Gastroesophageal sphincter (tissue), 4 donors: ENCODE results near the gene SLC18A3. TPM values are rescaled to one million over a fixed set of nuclear protein-coding genes. Genes with fewer than 3 reads are reported as not detected.

Source experiments
- ATAC-seq: fragments of 150-250 bp; one replicate; pipeline ENCODE4 v1.9.1; 2016; ENCODE audit warnings: mild to moderate bottlenecking, moderate library complexity
- H3K27ac ChIP-seq, 4 donors: fragments of 200-600 bp; sonication (generic) in 3 of 4; 1 replicate in 3 of 4; 2 replicates in 1 of 4; pipeline ENCODE4 v1.5.1; 2016 to 2019
- H3K27me3 ChIP-seq: fragments of 200-600 bp; sonication (generic); one replicate; pipeline ENCODE4 v1.5.1; 2019
- H3K36me3 ChIP-seq, 2 donors: fragments of 200-600 bp; sonication (generic); one replicate each; pipeline ENCODE4 v1.5.1; 2019; ENCODE audit warnings: control low read depth in 1 of 2
- H3K4me1 ChIP-seq, 3 donors: fragments of 200-600 bp; sonication (generic); 1 replicate in 2 of 3; 2 replicates in 1 of 3; pipeline ENCODE4 v1.5.1; 2016 to 2019; ENCODE audit warnings: control low read depth in 2 of 3
- H3K4me3 ChIP-seq, 2 donors: fragments of 200-600 bp; sonication (generic); one replicate each; pipeline ENCODE4 v1.5.1; 2019; ENCODE audit warnings: mild to moderate bottlenecking in 1 of 2, moderate library complexity in 1 of 2
- H3K9me3 ChIP-seq, 3 donors: fragments of 200-600 bp; sonication (generic); one replicate each; pipeline ENCODE4 v1.5.1; 2017 to 2019; ENCODE audit warnings: control low read depth in 2 of 3
- CTCF ChIP-seq, 4 experiments: fragments of 200-600 bp in 2 of 4; fragments of 450-650 bp in 2 of 4; sonication (generic) in 1 of 4; IDR thresholded peaks; one replicate each; pipeline ENCODE4 v1.5.1; 2017 to 2019; ENCODE audit warnings: antibody characterized with exemption in 4 of 4, mild to moderate bottlenecking in 2 of 4, moderate library complexity in 2 of 4
- EP300 ChIP-seq: sonication (generic); formaldehyde crosslinking; IDR thresholded peaks from one replicate; pipeline ENCODE4 v1.6.1; 2017; ENCODE audit warnings: antibody characterized with exemption, mild to moderate bottlenecking
- POLR2A ChIP-seq, 2 donors: fragments of 450-650 bp; IDR thresholded peaks; one replicate each; pipeline ENCODE4 v1.6.1; 2017; ENCODE audit warnings: antibody characterized with exemption in 2 of 2, mild to moderate bottlenecking in 2 of 2, moderate library complexity in 1 of 2
- POLR2AphosphoS5 ChIP-seq: sonication (generic); formaldehyde crosslinking; IDR thresholded peaks from one replicate; pipeline ENCODE4 v1.6.1; 2017; ENCODE audit warnings: antibody characterized with exemption
- WGBS, 2 donors: methylation state at CpG; one replicate each; pipeline ENCODE4 v1.1.5; 2018; ENCODE audit warnings: low coverage in 1 of 2; 5-methylcytosine and 5-hydroxymethylcytosine counted together
- total RNA-seq, 4 donors: library from RNA; depleted of rRNA; stranded (reverse); fragments of >200 nt; gene quantifications; one replicate each; pipeline ENCODE4 v1.1.0, GENCODE V29; 2016

SLC18A3 gene
- total RNA-seq, 4 donors from 2014 or later, result 0.12 to 1.7 (median 1.5) TPM; not detected in 1

- Histone ChIP-seq H3K9me3 (no peaks in the 10 kb centered on the region), H3K27ac (no peak overlapping the region), H3K4me1 (no peaks in the 10 kb centered on the region), H3K27me3 (peaks cover 50% of the 10 kb centered on the region), H3K36me3 (no peaks in the 10 kb centered on the region), H3K4me3 (no peak overlapping the region)
- TF ChIP-seq POLR2AphosphoS5 (no peak), CTCF (IDR thresholded peaks at IDR 0.05) (no peak), EP300 (no peak), POLR2A (IDR thresholded peaks at IDR 0.05) (no peak)
- WGBS, 2 donors, result 100% methylated on average over 2 of the region's 8 CpGs; no CpG with 5 or more reads in 1 of the 2 donors
- ATAC-seq, result no peak
Observed at GRCh38 chr10:49645417-49645816, 35.3 kb downstream of the SLC18A3 start.

- no peak overlapping the region for H3K4me3 ChIP-seq
- no peaks in the 10 kb centered on the region for H3K9me3 ChIP-seq
- no peaks in the 10 kb centered on the region for H3K4me1 ChIP-seq
- no peak overlapping the region for H3K27ac ChIP-seq
- H3K27me3 ChIP-seq, result peaks cover 50% of the 10 kb centered on the region
- ATAC-seq, result no peak
- H3K36me3 ChIP-seq, result no peaks in the 10 kb centered on the region
- TF ChIP-seq EP300 (no peak), CTCF (IDR thresholded peaks at IDR 0.05) (no peak), POLR2A (IDR thresholded peaks at IDR 0.05) (no peak), POLR2AphosphoS5 (no peak)
- WGBS, 2 donors, result 80% methylated on average over 1 of the region's 22 CpGs; no CpG with 5 or more reads in 1 of the 2 donors
Observed at GRCh38 chr10:49645871-49646870, 36.1 kb downstream of the SLC18A3 start.

- no peak overlapping the region for H3K4me3 ChIP-seq
- 63 to 73% methylated on average over 2 of the region's 4 CpGs for WGBS, 2 donors
- H3K36me3 ChIP-seq, result no peaks in the 10 kb centered on the region
- H3K27ac ChIP-seq, result no peak overlapping the region
- TF ChIP-seq CTCF (IDR thresholded peaks at IDR 0.05) (no peak), EP300 (no peak), POLR2A (IDR thresholded peaks at IDR 0.05) (no peak), POLR2AphosphoS5 (no peak)
- no peaks in the 10 kb centered on the region for H3K9me3 ChIP-seq
- ATAC-seq, result no peak
- H3K4me1 ChIP-seq, result no peaks in the 10 kb centered on the region
- peaks cover 47% of the 10 kb centered on the region for H3K27me3 ChIP-seq
Observed at GRCh38 chr10:49647554-49647953, 37.4 kb downstream of the SLC18A3 start.

GRCh38 chr10:49647985-49648795, 38.1 kb downstream of the SLC18A3 start:
- Histone ChIP-seq H3K4me3 (no peak overlapping the region), H3K36me3 (no peaks in the 10 kb centered on the region), H3K4me1 (no peaks in the 10 kb centered on the region), H3K27me3 (peaks cover 47% of the 10 kb centered on the region), H3K27ac (no peak overlapping the region), H3K9me3 (no peaks in the 10 kb centered on the region)
- ATAC-seq, result no peak
- TF ChIP-seq POLR2AphosphoS5 (no peak), EP300 (no peak), CTCF (IDR thresholded peaks at IDR 0.05) (no peak)
- WGBS, 2 donors, result 60 to 83% methylated on average over 1 to 11 of the region's 18 CpGs
